ENCODE results near the gene FICD.
"Not testable (repeated sequence)": the region's sequence is repeated elsewhere in the genome, so short reads cannot be mapped to it uniquely, and the experiment has no call there.

FICD gene

DNA sequence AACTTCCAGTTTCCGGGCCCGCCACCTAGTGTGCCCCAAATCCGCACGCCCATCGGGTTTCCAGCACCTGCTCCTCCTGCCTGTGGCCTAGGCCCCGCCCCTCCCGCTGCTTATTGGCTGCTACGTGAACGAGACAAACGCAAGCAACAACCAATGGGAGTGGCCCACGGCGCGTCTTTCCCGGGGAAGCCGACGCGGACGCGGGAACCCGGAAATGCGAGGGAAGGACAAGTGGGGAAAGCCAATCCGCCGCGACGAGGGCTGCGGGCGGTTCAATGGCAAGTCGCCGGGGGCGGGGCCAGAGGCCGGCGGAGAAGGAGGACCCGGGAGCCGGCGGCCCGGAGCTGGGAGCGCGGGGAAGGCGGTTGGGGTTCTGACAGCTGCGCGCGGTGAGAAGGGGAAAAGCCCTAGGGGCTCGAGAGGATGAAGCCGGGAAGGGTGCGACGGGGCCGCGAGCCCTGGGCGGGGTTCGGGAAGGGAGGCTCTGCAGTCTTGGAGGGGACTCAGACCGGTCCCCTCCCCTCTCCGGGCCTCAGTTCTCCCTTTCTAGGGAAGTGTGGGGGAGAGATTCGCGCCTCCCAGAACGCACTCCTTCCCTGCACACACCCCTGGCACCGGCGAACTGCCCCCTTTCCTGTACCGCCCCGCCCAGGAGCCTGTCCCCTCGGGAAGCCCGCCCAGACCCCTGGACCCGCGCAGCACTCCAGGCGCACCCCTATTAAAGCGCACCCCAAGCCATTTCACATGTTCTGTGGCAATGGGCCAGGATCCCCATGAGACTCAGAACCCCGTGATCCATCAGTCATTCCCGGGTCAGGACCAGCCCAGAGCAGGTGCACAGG, at the start of gene FICD:
TSS of gene FICD (plus strand) at position 305 of the 842 bp plus-strand sequence. CDS start 1,696 bp downstream, outside the sequence.
- DNase-seq, result peak; percentile 100

GRCh38 chr12:108465417-108465816, 49.7 kb upstream of the FICD start:
- no peak for DNase-seq

DNA sequence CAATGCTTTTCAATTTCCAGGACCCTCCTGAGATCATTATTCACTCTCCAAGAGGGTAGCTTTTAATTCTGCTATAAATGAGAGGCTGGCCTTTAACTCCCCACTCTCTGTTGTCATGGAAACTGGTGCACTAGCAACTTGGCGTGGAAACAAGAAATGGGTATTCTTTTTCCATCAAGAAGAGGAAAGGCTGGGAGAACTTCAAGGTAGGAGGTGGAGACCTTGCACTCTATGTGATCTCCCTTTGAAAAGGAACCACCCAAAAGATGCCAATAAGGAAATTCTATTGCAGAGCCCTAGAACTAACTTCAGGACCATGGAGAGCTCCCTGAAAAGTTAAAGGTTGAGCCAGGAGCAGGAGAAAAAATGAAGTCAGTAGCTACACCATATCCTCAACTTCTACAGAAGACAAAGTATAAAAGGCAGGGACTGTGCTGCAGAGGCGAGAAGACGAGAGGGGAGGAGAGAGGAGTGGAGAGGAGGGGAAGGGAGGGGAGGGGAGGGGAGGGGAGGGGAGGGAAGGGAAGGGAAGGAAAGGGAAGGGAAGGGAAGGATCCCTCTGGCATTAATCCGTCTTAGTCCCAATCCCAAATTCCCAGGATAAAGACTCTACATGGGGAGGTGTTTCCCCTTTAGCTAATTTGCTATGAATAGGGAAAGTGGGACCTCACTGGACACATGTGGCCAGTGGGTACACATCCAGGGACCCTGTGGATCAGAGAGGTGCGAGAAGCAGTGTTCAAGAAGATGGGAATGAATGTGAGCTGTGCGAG, 46.7 kb upstream of the FICD start:
- no peak for DNase-seq

GRCh38 chr12:108473400-108474055, 41.5 kb upstream of the FICD start:
- DNase-seq, result no peak

GRCh38 chr12:108475396-108475795, 39.7 kb upstream of the FICD start:
- DNase-seq, result no peak

DNA sequence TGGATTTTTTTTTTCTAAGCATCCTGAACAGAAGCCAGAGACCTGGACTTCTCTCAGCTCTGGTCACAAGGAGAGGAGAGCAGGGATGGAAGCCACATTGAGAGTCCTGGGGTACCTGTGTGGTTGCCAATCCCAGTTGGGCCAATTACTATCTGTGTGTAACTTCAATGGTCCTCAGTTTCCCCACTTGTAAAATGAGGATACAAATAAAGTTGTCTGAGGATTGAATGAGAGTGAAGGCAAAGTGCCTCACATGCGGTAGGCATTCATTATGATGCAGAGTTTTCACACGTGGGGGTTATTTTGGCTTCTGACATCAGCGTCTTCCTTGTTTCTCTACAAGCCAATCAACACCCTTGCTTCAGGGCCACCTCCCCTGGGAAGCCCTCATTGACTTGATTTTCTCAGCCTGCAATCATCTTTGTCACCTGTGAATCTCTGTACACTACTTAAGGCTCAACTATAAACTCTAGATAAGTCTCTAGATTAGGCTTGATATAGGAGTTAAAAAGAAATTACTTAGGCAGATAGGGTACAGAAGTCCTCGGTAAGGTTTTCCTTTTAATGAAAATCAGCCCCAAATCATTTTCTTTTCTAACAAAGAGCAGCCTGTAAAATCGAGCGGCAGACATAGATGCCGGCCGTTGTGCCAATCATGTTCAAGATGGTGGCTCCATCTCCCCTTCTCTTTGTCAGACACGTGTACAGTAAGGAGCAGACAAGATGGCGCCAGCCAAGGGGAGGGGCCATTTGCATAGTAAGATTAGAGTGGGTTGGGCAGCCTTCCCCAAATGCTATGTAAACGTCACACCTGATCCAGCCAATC, 37.8 kb upstream of the FICD start:
- no peak for DNase-seq

- no peak for DNase-seq
These were observed 37.2 kb upstream of the FICD start for GRCh38 chr12:108477881-108478259.

DNA sequence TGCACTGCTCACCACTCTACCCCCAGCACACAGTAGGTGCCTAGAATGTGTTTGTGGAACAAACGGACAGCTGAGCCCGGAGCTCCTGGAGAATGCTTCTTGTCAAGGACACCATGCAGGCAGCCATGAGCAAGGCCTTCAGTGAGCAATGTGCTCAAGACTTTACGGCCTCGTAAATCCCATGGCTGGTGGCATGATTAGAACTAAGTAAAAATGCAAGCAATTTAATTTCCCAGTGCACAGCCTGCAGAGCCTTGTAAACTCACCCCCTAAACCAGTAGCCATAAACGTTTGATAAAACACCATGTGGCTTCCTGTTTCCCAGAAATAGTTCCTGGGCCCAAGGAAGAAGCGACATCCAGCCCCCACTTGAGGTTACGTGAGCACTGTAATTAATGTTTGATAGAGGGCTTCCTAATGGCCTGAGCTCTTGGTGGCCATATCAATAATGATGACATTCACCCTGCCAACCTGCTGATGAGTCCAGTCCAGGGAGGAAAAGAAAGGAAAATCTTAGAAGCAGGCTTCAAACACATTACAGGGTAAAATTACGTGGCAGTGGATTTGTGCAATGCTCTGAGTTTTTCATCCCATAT, 36.4 kb upstream of the FICD start:
- DNase-seq, result no peak

DNA sequence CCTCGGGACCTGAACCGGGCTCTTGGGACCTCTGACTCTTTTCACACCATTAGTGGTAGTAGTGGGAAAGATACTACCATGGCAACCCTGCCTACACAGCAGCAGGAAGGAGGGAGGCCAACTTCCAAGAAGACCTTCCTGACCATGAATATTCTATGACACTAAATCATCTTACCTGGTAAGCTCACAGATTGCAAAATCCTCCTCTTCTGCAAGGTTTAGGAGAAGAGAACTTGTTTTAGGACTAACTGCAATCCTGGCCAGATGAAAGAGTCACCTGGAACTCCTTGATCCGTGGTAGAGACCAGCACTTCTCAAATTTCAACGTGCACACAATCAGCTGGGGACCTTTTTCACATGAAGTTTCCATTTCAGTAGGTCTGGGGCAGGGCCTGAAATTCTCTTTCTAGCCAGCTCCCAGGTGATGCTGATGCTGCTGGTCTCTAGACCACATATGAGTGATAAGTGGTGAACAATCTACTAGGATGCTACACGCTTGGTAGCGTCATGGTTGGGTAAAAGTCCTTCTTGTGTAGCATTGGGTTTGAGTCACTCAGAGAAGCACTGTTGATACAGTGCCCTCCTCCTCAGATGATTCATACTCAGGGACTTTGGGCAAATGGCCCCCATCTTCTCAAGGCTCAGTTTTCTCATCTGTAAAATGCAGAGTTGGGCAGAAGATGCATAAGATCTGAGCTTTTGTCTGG, 35.6 kb upstream of the FICD start:
- no peak for DNase-seq

- no peak for DNase-seq
These were observed 32.3 kb upstream of the FICD start for GRCh38 chr12:108482717-108483212.

GRCh38 chr12:108483213-108484059, 31.6 kb upstream of the FICD start:
- no peak for DNase-seq

- no peak for DNase-seq
These were observed 30.6 kb upstream of the FICD start for GRCh38 chr12:108484431-108484830.

GRCh38 chr12:108484845-108485244, 30.2 kb upstream of the FICD start:
- no peak for DNase-seq

DNA sequence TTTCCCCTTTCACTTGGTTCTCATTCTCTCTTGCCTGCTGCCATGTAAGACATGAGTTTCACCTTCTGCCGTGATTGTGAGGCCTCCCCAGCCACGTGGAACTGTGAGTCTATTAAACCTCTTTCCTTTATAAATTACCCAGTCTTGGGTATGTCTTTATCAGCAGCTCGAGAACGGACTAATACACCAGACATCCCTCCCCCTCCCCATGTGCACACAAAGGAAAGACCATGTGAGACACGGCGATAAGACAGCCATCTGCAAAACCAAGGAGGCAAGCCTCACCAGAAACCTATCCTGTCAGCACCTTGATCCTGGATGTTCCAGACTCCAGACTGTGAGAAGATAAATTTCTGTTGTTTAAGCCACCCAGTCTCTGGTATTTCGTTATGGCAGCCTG, 29.7 kb upstream of the FICD start:
- DNase-seq, result not testable (repeated sequence)

GRCh38 chr12:108487029-108487428, 28.0 kb upstream of the FICD start:
- not testable (repeated sequence) for DNase-seq

DNA sequence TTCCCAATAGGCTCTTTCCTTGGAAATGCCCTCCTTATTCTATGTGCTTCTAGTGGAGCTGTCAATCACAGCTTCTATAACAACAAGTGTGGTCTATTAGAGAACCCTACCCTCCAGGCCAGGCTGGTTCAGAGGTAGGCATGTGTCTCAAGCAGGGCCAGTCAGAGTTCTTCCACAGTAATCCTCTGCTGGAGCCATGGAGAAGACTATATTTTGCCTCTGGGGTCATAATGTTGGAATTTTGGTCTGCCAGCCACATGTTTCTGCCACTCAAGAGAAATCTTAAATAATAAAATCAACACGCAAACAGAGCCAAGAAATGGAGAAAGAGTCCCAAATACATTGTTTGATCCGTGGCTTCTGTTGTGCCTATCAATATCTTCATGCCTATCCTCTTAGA, 23.8 kb upstream of the FICD start:
- DNase-seq, result no peak

- DNase-seq, result no peak
These were observed 20.0 kb upstream of the FICD start for GRCh38 chr12:108495054-108495453.

GRCh38 chr12:108495823-108496579, 19.1 kb upstream of the FICD start:
- no peak for DNase-seq

- DNase-seq, result no peak
These were observed 16.9 kb upstream of the FICD start for GRCh38 chr12:108498136-108498535.

DNA sequence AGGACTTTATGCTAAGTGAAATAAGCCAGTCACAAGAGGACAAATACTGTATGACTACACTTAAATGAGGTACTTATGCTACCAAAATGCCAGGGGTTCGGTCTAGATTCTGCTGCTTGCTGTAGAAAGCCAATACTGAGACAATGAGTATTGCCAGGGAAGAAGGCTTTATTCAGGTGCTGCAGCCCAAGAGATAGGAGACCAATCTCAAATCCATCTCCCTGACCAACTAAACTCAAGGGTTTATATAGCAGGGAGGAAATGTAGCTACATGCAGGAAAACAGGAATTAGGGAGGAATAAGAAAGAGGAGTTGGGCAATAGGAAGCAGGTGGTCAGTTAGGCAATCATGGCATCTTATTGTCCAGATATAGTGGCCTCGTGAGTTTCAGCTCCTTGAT, 12.2 kb upstream of the FICD start:
- no peak for DNase-seq

Data from NCI-H345 (cell line).